ENCODE data around the gene CASS4. TPM values are rescaled to one million over a fixed set of nuclear protein-coding genes. Genes with fewer than 3 reads are reported as not detected.
A peak's percentile ranks its signal among the peaks of the same experiment; 100 is the strongest.
"Not testable (repeated sequence)": the region's sequence is repeated elsewhere in the genome, so short reads cannot be mapped to it uniquely, and the experiment has no call there.

Gene CASS4
- total RNA-seq, 2 donors from 2014 or later: not detected

DNA sequence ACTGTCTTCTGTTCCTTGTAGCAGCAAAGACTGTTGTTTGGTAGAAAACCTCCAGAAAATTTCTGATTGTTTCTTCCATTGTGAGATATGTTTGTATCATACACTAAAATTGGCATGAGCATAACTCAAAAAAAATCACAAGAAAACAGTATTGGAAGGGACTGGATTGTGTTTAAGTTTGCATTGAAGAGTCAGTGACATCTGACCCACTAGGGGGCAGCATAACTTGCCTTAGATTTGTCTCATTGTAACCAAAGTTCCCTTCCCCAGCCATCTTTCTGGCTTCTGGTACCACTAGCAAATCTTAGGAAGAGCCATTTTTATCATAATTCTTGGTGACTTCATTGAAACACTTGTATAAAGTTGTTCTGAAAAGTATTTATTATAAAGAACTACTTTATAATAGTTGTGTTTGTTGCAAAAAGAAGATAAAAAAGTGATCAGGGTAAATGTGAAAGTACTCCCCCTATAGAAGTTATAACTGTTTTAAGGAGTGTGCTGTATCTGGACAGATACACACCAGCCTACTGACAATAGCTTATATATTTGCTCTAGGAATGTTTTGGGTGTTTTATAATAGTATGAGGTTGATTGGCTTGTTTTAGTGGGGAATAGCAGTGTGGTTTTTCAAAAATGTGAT is 11.9 kb upstream of the CASS4 start:
- Histone ChIP-seq H3K36me3 (ENCODE audit: control insufficient read depth, insufficient read depth, low read length) (peaks cover 96% of the 10 kb centered on the region), H3K4me1 (ENCODE audit: control insufficient read depth, insufficient read depth, low read length) (no peaks in the 10 kb centered on the region), H3K27ac (ENCODE audit: low read depth, low read length) (no peak overlapping the region), H3K9ac (ENCODE audit: extremely low read depth, low read length, poor library complexity, severe bottlenecking) (no peak overlapping the region), H3K4me3 (ENCODE audit: low read length) (no peak overlapping the region), H3K9me3 (ENCODE audit: control insufficient read depth, low read length) (no peaks in the 10 kb centered on the region), H3K27me3 (ENCODE audit: control insufficient read depth, insufficient read depth, low read length, poor library complexity, severe bottlenecking) (no peaks in the 10 kb centered on the region)
- peak; percentile 93 for TF ChIP-seq CTCF (conservative IDR thresholded peaks at IDR 0.05)
- Mint-ChIP-seq H3K36me3 (ENCODE audit: low read depth) (peaks cover 84% of the 10 kb centered on the region), H3K27ac (no peak overlapping the region), H3K4me3 (no peak overlapping the region), H3K4me1 (no peaks in the 10 kb centered on the region), H3K27me3 (ENCODE audit: insufficient read depth) (no peaks in the 10 kb centered on the region), H3K9me3 (no peaks in the 10 kb centered on the region)
- peak; percentile 78 for DNase-seq

GRCh38 chr20:56403465-56403864 is 8.6 kb upstream of the CASS4 start:
- H3K4me3 ChIP-seq (ENCODE audit: low read length): no peak overlapping the region
- H3K27me3 ChIP-seq (ENCODE audit: control insufficient read depth, insufficient read depth, low read length, poor library complexity, severe bottlenecking): no peaks in the 10 kb centered on the region
- no peak overlapping the region for H3K27ac Mint-ChIP-seq
- H3K36me3 Mint-ChIP-seq (ENCODE audit: low read depth): peaks cover 85% of the 10 kb centered on the region
- H3K9me3 Mint-ChIP-seq: no peaks in the 10 kb centered on the region
- 96 to 97% methylated on average over 19 to 26 of the region's 26 CpGs for WGBS, 2 experiments (ENCODE audit: insufficient coverage in 1 of 2, insufficient read length in 1 of 2)
- no peak for TF ChIP-seq CTCF (conservative IDR thresholded peaks at IDR 0.05)
- no peaks in the 10 kb centered on the region for H3K9me3 ChIP-seq (ENCODE audit: control insufficient read depth, low read length)
- H3K27me3 Mint-ChIP-seq (ENCODE audit: insufficient read depth): no peaks in the 10 kb centered on the region
- peaks cover 90% of the 10 kb centered on the region for H3K36me3 ChIP-seq (ENCODE audit: control insufficient read depth, insufficient read depth, low read length)
- DNase-seq: no peak
- H3K4me1 Mint-ChIP-seq: no peaks in the 10 kb centered on the region
- H3K27ac ChIP-seq (ENCODE audit: low read depth, low read length): no peak overlapping the region
- H3K4me1 ChIP-seq (ENCODE audit: control insufficient read depth, insufficient read depth, low read length): no peaks in the 10 kb centered on the region
- H3K9ac ChIP-seq (ENCODE audit: extremely low read depth, low read length, poor library complexity, severe bottlenecking): no peak overlapping the region
- H3K4me3 Mint-ChIP-seq: no peak overlapping the region

DNA sequence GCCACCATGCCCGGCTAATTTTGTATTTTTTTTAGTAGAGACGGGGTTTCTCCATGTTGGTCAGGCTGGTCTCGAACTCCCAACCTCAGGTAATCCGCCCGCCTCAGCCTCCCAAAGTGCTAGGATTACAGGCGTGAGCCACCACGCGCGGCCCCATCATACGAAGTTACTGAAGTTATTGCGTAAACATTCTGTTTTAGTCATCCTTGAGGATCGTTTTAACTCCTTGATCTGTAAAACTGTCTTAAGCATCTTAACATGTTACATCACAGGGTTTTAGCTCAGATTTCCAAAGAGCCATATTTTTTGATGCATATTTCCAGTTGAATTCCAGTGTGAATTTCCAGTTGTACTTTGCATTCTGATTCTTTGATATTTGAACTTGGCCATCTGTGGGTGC is 6.7 kb upstream of the CASS4 start:
- not testable (repeated sequence) for H3K4me1 ChIP-seq (ENCODE audit: control insufficient read depth, insufficient read depth, low read length); H3K4me3 ChIP-seq (ENCODE audit: low read length); H3K4me1 Mint-ChIP-seq; H3K27ac Mint-ChIP-seq; H3K9me3 ChIP-seq (ENCODE audit: control insufficient read depth, low read length); H3K27me3 Mint-ChIP-seq (ENCODE audit: insufficient read depth); H3K9me3 Mint-ChIP-seq; H3K9ac ChIP-seq (ENCODE audit: extremely low read depth, low read length, poor library complexity, severe bottlenecking); H3K4me3 Mint-ChIP-seq; H3K27me3 ChIP-seq (ENCODE audit: control insufficient read depth, insufficient read depth, low read length, poor library complexity, severe bottlenecking); DNase-seq; H3K27ac ChIP-seq (ENCODE audit: low read depth, low read length)
- 91 to 97% methylated on average over 12 of the region's 12 CpGs for WGBS, 2 experiments (ENCODE audit: insufficient coverage in 1 of 2, insufficient read length in 1 of 2)
- peaks cover 71% of the 10 kb centered on the region for H3K36me3 ChIP-seq (ENCODE audit: control insufficient read depth, insufficient read depth, low read length)
- H3K36me3 Mint-ChIP-seq (ENCODE audit: low read depth): peaks cover 74% of the 10 kb centered on the region

DNA sequence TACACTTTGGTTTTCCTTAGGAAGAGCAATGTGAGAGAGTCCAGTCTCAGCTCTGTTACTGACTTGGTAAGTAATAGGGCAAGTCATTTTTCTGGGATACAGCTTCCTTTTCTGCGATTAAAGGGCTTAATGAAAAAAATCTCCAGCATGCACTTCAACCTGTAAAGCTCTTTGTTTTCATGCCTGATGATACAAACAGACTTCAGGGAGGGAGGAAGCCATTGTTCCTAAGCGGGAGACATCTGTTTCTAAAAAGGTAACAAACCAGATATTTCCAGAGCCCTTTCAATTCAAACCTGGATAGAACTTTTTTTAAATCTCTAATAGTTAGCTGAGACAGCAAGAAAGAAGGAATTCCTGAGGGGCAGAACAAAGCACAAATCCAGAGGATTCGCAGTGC is 5.2 kb upstream of the CASS4 start:
- WGBS, 2 experiments (ENCODE audit: insufficient coverage in 1 of 2, insufficient read length in 1 of 2): 90 to 96% methylated on average over 2 to 3 of the region's 3 CpGs
- Mint-ChIP-seq H3K36me3 (ENCODE audit: low read depth) (peaks cover 61% of the 10 kb centered on the region), H3K27me3 (ENCODE audit: insufficient read depth) (no peaks in the 10 kb centered on the region), H3K4me3 (no peak overlapping the region), H3K9me3 (no peaks in the 10 kb centered on the region), H3K27ac (peak overlapping the region; percentile 72), H3K4me1 (no peaks in the 10 kb centered on the region)
- Histone ChIP-seq H3K27me3 (ENCODE audit: control insufficient read depth, insufficient read depth, low read length, poor library complexity, severe bottlenecking) (no peaks in the 10 kb centered on the region), H3K36me3 (ENCODE audit: control insufficient read depth, insufficient read depth, low read length) (peaks cover 57% of the 10 kb centered on the region), H3K27ac (ENCODE audit: low read depth, low read length) (no peak overlapping the region), H3K4me3 (ENCODE audit: low read length) (no peak overlapping the region), H3K4me1 (ENCODE audit: control insufficient read depth, insufficient read depth, low read length) (no peaks in the 10 kb centered on the region), H3K9ac (ENCODE audit: extremely low read depth, low read length, poor library complexity, severe bottlenecking) (no peak overlapping the region), H3K9me3 (ENCODE audit: control insufficient read depth, low read length) (no peaks in the 10 kb centered on the region)
- TF ChIP-seq CTCF (conservative IDR thresholded peaks at IDR 0.05): no peak
- DNase-seq: no peak
